ENCODE results near the gene TAAR8.

GRCh38 chr6:132598473-132598872, 46.0 kb downstream of the TAAR8 start:
- TF ChIP-seq, protein P1, sequence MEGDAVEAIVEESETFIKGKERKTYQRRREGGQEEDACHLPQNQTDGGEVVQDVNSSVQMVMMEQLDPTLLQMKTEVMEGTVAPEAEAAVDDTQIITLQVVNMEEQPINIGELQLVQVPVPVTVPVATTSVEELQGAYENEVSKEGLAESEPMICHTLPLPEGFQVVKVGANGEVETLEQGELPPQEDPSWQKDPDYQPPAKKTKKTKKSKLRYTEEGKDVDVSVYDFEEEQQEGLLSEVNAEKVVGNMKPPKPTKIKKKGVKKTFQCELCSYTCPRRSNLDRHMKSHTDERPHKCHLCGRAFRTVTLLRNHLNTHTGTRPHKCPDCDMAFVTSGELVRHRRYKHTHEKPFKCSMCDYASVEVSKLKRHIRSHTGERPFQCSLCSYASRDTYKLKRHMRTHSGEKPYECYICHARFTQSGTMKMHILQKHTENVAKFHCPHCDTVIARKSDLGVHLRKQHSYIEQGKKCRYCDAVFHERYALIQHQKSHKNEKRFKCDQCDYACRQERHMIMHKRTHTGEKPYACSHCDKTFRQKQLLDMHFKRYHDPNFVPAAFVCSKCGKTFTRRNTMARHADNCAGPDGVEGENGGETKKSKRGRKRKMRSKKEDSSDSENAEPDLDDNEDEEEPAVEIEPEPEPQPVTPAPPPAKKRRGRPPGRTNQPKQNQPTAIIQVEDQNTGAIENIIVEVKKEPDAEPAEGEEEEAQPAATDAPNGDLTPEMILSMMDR (IDR thresholded peaks at IDR 0.05) = peak in 2 of 6 experiments; percentile 4 to 40
- TF ChIP-seq POLR2A (IDR thresholded peaks at IDR 0.05) = no peak

All from esophagus squamous epithelium (tissue), 4 donors.